Prostate gland (tissue), 2 donors: ENCODE data around the gene EFCAB8. TPM values are rescaled to one million over a fixed set of nuclear protein-coding genes. Genes with fewer than 3 reads are reported as not detected.

Source experiments
- DNase-seq: peaks from one replicate; pipeline ENCODE4 v3.0.0-alpha.2; 2019; ENCODE audit warnings: low spot score
- H3K27ac ChIP-seq, 2 donors: fragments of 200-600 bp; sonication (generic); 2 replicates each; pipeline ENCODE4 v1.5.1; 2017 to 2019
- H3K27me3 ChIP-seq: fragments of 200-600 bp; sonication (generic); replicated peaks from 2 replicates; pipeline ENCODE4 v1.5.1; 2019; ENCODE audit not compliant: insufficient read depth
- H3K36me3 ChIP-seq, 2 donors: fragments of 200-600 bp; sonication (generic); 1 replicate in 1 of 2; 2 replicates in 1 of 2; pipeline versions ENCODE4 v1.5.1 to v1.8.1; 2017 to 2019
- H3K4me1 ChIP-seq: fragments of 200-600 bp; sonication (generic); replicated peaks from 2 replicates; pipeline ENCODE4 v1.5.1; 2019
- H3K4me3 ChIP-seq, 2 donors: fragments of 200-600 bp; sonication (generic); 2 replicates each; pipeline ENCODE4 v1.5.1; 2017 to 2019
- H3K9me3 ChIP-seq: fragments of 200-600 bp; sonication (generic); 2 replicates; pipeline ENCODE4 v1.5.1; 2017
- CTCF ChIP-seq, 4 experiments: fragments of 200-600 bp in 2 of 4; fragments of 450-650 bp in 2 of 4; sonication (generic) in 2 of 4; IDR thresholded peaks; 1 replicate in 3 of 4; 2 replicates in 1 of 4; pipeline ENCODE4 v1.5.1; 2016 to 2019; ENCODE audit warnings: antibody characterized with exemption in 4 of 4, mild to moderate bottlenecking in 2 of 4, moderate library complexity in 2 of 4
- POLR2A ChIP-seq: fragments of 450-650 bp; IDR thresholded peaks from one replicate; pipeline ENCODE4 v1.6.1; 2016; ENCODE audit warnings: antibody characterized with exemption, mild to moderate bottlenecking
- POLR2AphosphoS5 ChIP-seq: sonication (generic); formaldehyde crosslinking; IDR thresholded peaks from one replicate; pipeline ENCODE4 v1.6.1; 2017; ENCODE audit warnings: antibody characterized with exemption
- WGBS: methylation state at CpG from one replicate; pipeline ENCODE4 v1.1.5; 2018; 5-methylcytosine and 5-hydroxymethylcytosine counted together
- intact Hi-C: fragments of 100-400 bp; cut with DNase I; formaldehyde crosslinking; loops from one replicate; pipeline ENCODE4 v1.14.2; 2022
- total RNA-seq, 2 donors: library from RNA; depleted of rRNA; stranded (reverse); fragments of >200 nt; gene quantifications; one replicate each; pipeline ENCODE4 v1.1.0, GENCODE V29; 2016

EFCAB8 gene
- total RNA-seq, 2 donors from 2014 or later = 0.87 to 1.8 TPM

GRCh38 chr20:32848846-32849245, 9.9 kb upstream of the EFCAB8 start:
- DNase-seq = no peak
- no peaks in the 10 kb centered on the region for H3K9me3 ChIP-seq
- H3K4me3 ChIP-seq = no peak overlapping the region
- H3K27ac ChIP-seq = no peak overlapping the region
- TF ChIP-seq CTCF (IDR thresholded peaks at IDR 0.05) (no peak), POLR2AphosphoS5 (no peak), POLR2A (no peak)
- intact Hi-C loops = no loop called here
- 94% methylated on average over 6 of the region's 6 CpGs for WGBS
- H3K27me3 ChIP-seq = no peaks in the 10 kb centered on the region
- H3K4me1 ChIP-seq = no peaks in the 10 kb centered on the region
- H3K36me3 ChIP-seq = no peaks in the 10 kb centered on the region

GRCh38 chr20:32849577-32849976, 9.1 kb upstream of the EFCAB8 start:
- Histone ChIP-seq H3K4me1 (no peaks in the 10 kb centered on the region), H3K27me3 (no peaks in the 10 kb centered on the region), H3K4me3 (no peak overlapping the region), H3K27ac (no peak overlapping the region), H3K9me3 (no peaks in the 10 kb centered on the region), H3K36me3 (no peaks in the 10 kb centered on the region)
- intact Hi-C loops = no loop called here
- TF ChIP-seq POLR2AphosphoS5 (no peak), CTCF (IDR thresholded peaks at IDR 0.05) (no peak), POLR2A (no peak)
- no peak for DNase-seq
- 90% methylated on average over 6 of the region's 6 CpGs for WGBS

GRCh38 chr20:32855387-32855786, 3.3 kb upstream of the EFCAB8 start:
- Histone ChIP-seq H3K36me3 (no peaks in the 10 kb centered on the region), H3K27ac (no peak overlapping the region), H3K4me1 (no peaks in the 10 kb centered on the region), H3K4me3 (no peak overlapping the region), H3K9me3 (no peaks in the 10 kb centered on the region), H3K27me3 (no peaks in the 10 kb centered on the region)
- DNase-seq = no peak
- intact Hi-C loops = no loop called here
- 71% methylated on average over 7 of the region's 7 CpGs for WGBS
- TF ChIP-seq POLR2AphosphoS5 (no peak), POLR2A (no peak), CTCF (IDR thresholded peaks at IDR 0.05) (no peak)

GRCh38 chr20:32858189-32858588, 534 bp upstream of the EFCAB8 start:
- no peaks in the 10 kb centered on the region for H3K4me1 ChIP-seq
- H3K36me3 ChIP-seq = no peaks in the 10 kb centered on the region
- H3K9me3 ChIP-seq = no peaks in the 10 kb centered on the region
- no peak overlapping the region for H3K27ac ChIP-seq
- H3K27me3 ChIP-seq = no peaks in the 10 kb centered on the region
- TF ChIP-seq POLR2A = no peak
- TF ChIP-seq POLR2AphosphoS5 = no peak
- TF ChIP-seq CTCF (IDR thresholded peaks at IDR 0.05) = no peak
- WGBS = 53% methylated on average over 2 of the region's 2 CpGs
- H3K4me3 ChIP-seq = no peak overlapping the region
- intact Hi-C loops = no loop called here
- DNase-seq = peak; percentile 17

- DNase-seq = no peak
- Histone ChIP-seq H3K4me3 (no peak overlapping the region), H3K27me3 (no peaks in the 10 kb centered on the region), H3K9me3 (no peaks in the 10 kb centered on the region), H3K36me3 (no peaks in the 10 kb centered on the region), H3K27ac (no peak overlapping the region), H3K4me1 (no peaks in the 10 kb centered on the region)
- intact Hi-C loops = no loop called here
- WGBS = 90% methylated on average over 7 of the region's 7 CpGs
- TF ChIP-seq CTCF (IDR thresholded peaks at IDR 0.05) (no peak), POLR2A (no peak), POLR2AphosphoS5 (no peak)
Measured at GRCh38 chr20:32861446-32861845, 2.7 kb downstream of the EFCAB8 start.
